H9 (cell line): Measurements from ENCODE around the gene YAE1. TPM values are rescaled to one million over a fixed set of nuclear protein-coding genes. Genes with fewer than 3 reads are reported as not detected.

Experiments
- DNase-seq: peaks from one replicate; pipeline ENCODE4 v3.0.0-alpha.2; 2017
- H2AFZ ChIP-seq: one replicate; pipeline ENCODE4 v1.6.1; 2013; ENCODE audit warnings: mild to moderate bottlenecking, low read length, control low read depth, moderate library complexity
- H2AK5ac ChIP-seq: 2 replicates; pipeline ENCODE4 v1.6.1; 2013; ENCODE audit warnings: low read length, control low read depth, mixed read lengths; ENCODE audit not compliant: insufficient read length
- H2BK120ac ChIP-seq: one replicate; pipeline ENCODE4 v1.6.1; 2013; ENCODE audit warnings: low read depth, mild to moderate bottlenecking, low read length, control low read depth, inconsistent platforms; ENCODE audit not compliant: poor library complexity, severe bottlenecking
- H2BK12ac ChIP-seq: 2 replicates; pipeline ENCODE4 v1.6.1; 2013; ENCODE audit warnings: low read length, control low read depth, mixed read lengths, low read depth; ENCODE audit not compliant: insufficient read length
- H2BK15ac ChIP-seq: 2 replicates; pipeline ENCODE4 v1.6.1; 2013; ENCODE audit warnings: low read depth, low read length, control low read depth
- H2BK20ac ChIP-seq: one replicate; pipeline ENCODE4 v1.6.1; 2013; ENCODE audit warnings: low read depth, mild to moderate bottlenecking, low read length, control low read depth, inconsistent platforms; ENCODE audit not compliant: poor library complexity, severe bottlenecking
- H2BK5ac ChIP-seq: 2 replicates; pipeline ENCODE4 v1.6.1; 2013; ENCODE audit warnings: low read length, control low read depth, mixed read lengths; ENCODE audit not compliant: insufficient read length
- H3K14ac ChIP-seq: 2 replicates; pipeline ENCODE4 v1.6.1; 2013; ENCODE audit warnings: low read length, control low read depth; ENCODE audit not compliant: insufficient read depth
- H3K18ac ChIP-seq: 2 replicates; pipeline ENCODE4 v1.6.1; 2013; ENCODE audit warnings: low read depth, mild to moderate bottlenecking, mixed read lengths, low read length, control low read depth; ENCODE audit not compliant: insufficient read length
- H3K23ac ChIP-seq: 2 replicates; pipeline ENCODE4 v1.6.1; 2013; ENCODE audit warnings: low read length, control low read depth, mixed read lengths, low read depth; ENCODE audit not compliant: insufficient read length
- H3K23me2 ChIP-seq: 2 replicates; pipeline ENCODE4 v1.6.1; 2013; ENCODE audit warnings: low read depth, mild to moderate bottlenecking, mixed read lengths, low read length, control low read depth; ENCODE audit not compliant: insufficient read length, poor library complexity, severe bottlenecking
- H3K27ac ChIP-seq: 2 replicates; pipeline ENCODE4 v1.5.1; 2013; ENCODE audit warnings: low read length, control low read depth, mixed read lengths, low read depth; ENCODE audit not compliant: insufficient read length
- H3K27me3 ChIP-seq: 2 replicates; pipeline ENCODE4 v1.6.1; 2013; ENCODE audit warnings: low read length, control low read depth, inconsistent platforms; ENCODE audit not compliant: insufficient read depth
- H3K4ac ChIP-seq: 2 replicates; pipeline ENCODE4 v1.6.1; 2013; ENCODE audit warnings: low read depth, mild to moderate bottlenecking, control low read depth, inconsistent platforms, low read length, moderate library complexity
- H3K4me1 ChIP-seq: 2 replicates; pipeline ENCODE4 v1.6.1; 2013; ENCODE audit warnings: low read length, control low read depth, inconsistent platforms; ENCODE audit not compliant: insufficient read depth
- H3K4me2 ChIP-seq: 2 replicates; pipeline ENCODE4 v1.6.1; 2013; ENCODE audit warnings: low read length, control low read depth, mixed read lengths; ENCODE audit not compliant: insufficient read length, insufficient read depth
- H3K56ac ChIP-seq: 2 replicates; pipeline ENCODE4 v1.6.1; 2013; ENCODE audit warnings: low read depth, mild to moderate bottlenecking, mixed read lengths, low read length, control low read depth; ENCODE audit not compliant: insufficient read length
- H3K79me1 ChIP-seq: 2 replicates; pipeline ENCODE4 v1.6.1; 2013; ENCODE audit warnings: low read depth, mild to moderate bottlenecking, moderate library complexity, low read length, control low read depth, inconsistent platforms; ENCODE audit not compliant: insufficient read depth, poor library complexity, severe bottlenecking
- H3K79me2 ChIP-seq: 2 replicates; pipeline ENCODE4 v1.6.1; 2013; ENCODE audit warnings: low read length, control low read depth, inconsistent platforms; ENCODE audit not compliant: insufficient read depth
- H3K9ac ChIP-seq: 2 replicates; pipeline ENCODE4 v1.6.1; 2013; ENCODE audit warnings: low read length, control low read depth, mixed read lengths; ENCODE audit not compliant: insufficient read length; ENCODE audit errors: extremely low read depth
- H3K9me3 ChIP-seq: one replicate; pipeline ENCODE4 v1.6.1; 2013; ENCODE audit warnings: low read depth, low read length, inconsistent platforms; ENCODE audit not compliant: control insufficient read depth
- H3T11ph ChIP-seq: one replicate; pipeline ENCODE4 v1.6.1; 2013; ENCODE audit warnings: mild to moderate bottlenecking, low read length, control low read depth, inconsistent platforms
- H4K20me1 ChIP-seq: one replicate; pipeline ENCODE4 v1.6.1; 2013; ENCODE audit not compliant: control insufficient read depth, insufficient read length, insufficient read depth
- H4K5ac ChIP-seq: 2 replicates; pipeline ENCODE4 v1.6.1; 2013; ENCODE audit warnings: low read depth, mild to moderate bottlenecking, mixed read lengths, low read length, control low read depth; ENCODE audit not compliant: insufficient read length
- H4K8ac ChIP-seq: replicated peaks from 2 replicates; pipeline ENCODE4 v1.6.1; 2013; ENCODE audit warnings: low read length, control low read depth, mixed read lengths, low read depth; ENCODE audit not compliant: insufficient read length
- H4K91ac ChIP-seq: 2 replicates; pipeline ENCODE4 v1.6.1; 2013; ENCODE audit warnings: low read depth, mild to moderate bottlenecking, moderate library complexity, mixed read lengths, low read length, control low read depth; ENCODE audit not compliant: insufficient read length
- H3K27ac Mint-ChIP-seq, 3 experiments: 2 replicates in 2 of 3; 3 replicates in 1 of 3; pipeline ENCODE4 v1.8.0; 2020 to 2021; ENCODE audit warnings: mixed read lengths in 3 of 3, mild to moderate bottlenecking in 1 of 3, moderate library complexity in 1 of 3
- H3K27me3 Mint-ChIP-seq: 2 replicates; pipeline ENCODE4 v1.8.0; 2021; ENCODE audit warnings: low read depth, mild to moderate bottlenecking, moderate library complexity, mixed read lengths
- H3K36me3 Mint-ChIP-seq, 3 experiments: 2 replicates in 2 of 3; 3 replicates in 1 of 3; pipeline ENCODE4 v1.8.0; 2020 to 2021; ENCODE audit warnings: low read depth in 3 of 3, mixed read lengths in 3 of 3; ENCODE audit not compliant: insufficient read depth in 1 of 3
- H3K4me1 Mint-ChIP-seq, 2 experiments: 2 replicates each; pipeline ENCODE4 v1.8.0; 2020; ENCODE audit warnings: mixed read lengths in 2 of 2
- H3K4me3 Mint-ChIP-seq, 2 experiments: 2 replicates in 1 of 2; 3 replicates in 1 of 2; pipeline ENCODE4 v1.8.0; 2020 to 2021; ENCODE audit warnings: mild to moderate bottlenecking in 2 of 2, mixed read lengths in 2 of 2, moderate library complexity in 1 of 2
- H3K9me3 Mint-ChIP-seq, 2 experiments: 2 replicates in 1 of 2; 3 replicates in 1 of 2; pipeline ENCODE4 v1.8.0; 2020; ENCODE audit warnings: mild to moderate bottlenecking in 2 of 2, mixed read lengths in 2 of 2, moderate library complexity in 1 of 2
- total RNA-seq: library from RNA; stranded (reverse); gene quantifications from 2 replicates; pipeline ENCODE4 v1.2.1, GENCODE V29; 2021
- TF ChIP-seq, protein P1 (sequence below): fragments of 200-600 bp; sonication (generic); conservative IDR thresholded peaks from 3 replicates; pipeline ENCODE4 v1.8.0; 2021; ENCODE audit warnings: antibody characterized with exemption, mild to moderate bottlenecking

The YAE1 gene
- total RNA-seq, 1 experiment from 2014 or later, result 28.8 TPM

GRCh38 chr7:39528849-39529248 is 37.4 kb upstream of the YAE1 start:
- no peak overlapping the region for H3K27ac ChIP-seq
- no peak overlapping the region for H2BK5ac ChIP-seq
- H3K9me3 Mint-ChIP-seq, result no peaks in the 10 kb centered on the region
- H3K27me3 ChIP-seq, result no peaks in the 10 kb centered on the region
- H3K4me3 Mint-ChIP-seq, result no peak overlapping the region
- no peak overlapping the region for H3T11ph ChIP-seq
- H3K4ac ChIP-seq, result no peak overlapping the region
- no peak overlapping the region for H3K18ac ChIP-seq
- H3K4me2 ChIP-seq, result no peak overlapping the region
- no peak overlapping the region for H2AFZ ChIP-seq
- H3K27ac Mint-ChIP-seq, result no peak overlapping the region
- no peaks in the 10 kb centered on the region for H3K9me3 ChIP-seq
- H3K9ac ChIP-seq, result no peak overlapping the region
- no peak overlapping the region for H4K91ac ChIP-seq
- H3K56ac ChIP-seq, result no peak overlapping the region
- no peaks in the 10 kb centered on the region for H3K79me1 ChIP-seq
- no peak overlapping the region for H2AK5ac ChIP-seq
- H3K4me1 Mint-ChIP-seq, result peaks cover 10 to 22% of the 10 kb centered on the region in 2 experiments
- H3K23ac ChIP-seq, result no peak overlapping the region
- no peaks in the 10 kb centered on the region for H3K23me2 ChIP-seq
- no peaks in the 10 kb centered on the region for H4K20me1 ChIP-seq
- H3K79me2 ChIP-seq, result no peaks in the 10 kb centered on the region
- H4K8ac ChIP-seq, result no peak overlapping the region
- H3K27me3 Mint-ChIP-seq, result no peaks in the 10 kb centered on the region
- no peak overlapping the region for H2BK20ac ChIP-seq
- no peak overlapping the region for H4K5ac ChIP-seq
- no peak overlapping the region for H2BK15ac ChIP-seq
- H2BK12ac ChIP-seq, result no peak overlapping the region
- H3K14ac ChIP-seq, result no peak overlapping the region
- no peaks in the 10 kb centered on the region for H3K36me3 Mint-ChIP-seq
- TF ChIP-seq, protein P1, sequence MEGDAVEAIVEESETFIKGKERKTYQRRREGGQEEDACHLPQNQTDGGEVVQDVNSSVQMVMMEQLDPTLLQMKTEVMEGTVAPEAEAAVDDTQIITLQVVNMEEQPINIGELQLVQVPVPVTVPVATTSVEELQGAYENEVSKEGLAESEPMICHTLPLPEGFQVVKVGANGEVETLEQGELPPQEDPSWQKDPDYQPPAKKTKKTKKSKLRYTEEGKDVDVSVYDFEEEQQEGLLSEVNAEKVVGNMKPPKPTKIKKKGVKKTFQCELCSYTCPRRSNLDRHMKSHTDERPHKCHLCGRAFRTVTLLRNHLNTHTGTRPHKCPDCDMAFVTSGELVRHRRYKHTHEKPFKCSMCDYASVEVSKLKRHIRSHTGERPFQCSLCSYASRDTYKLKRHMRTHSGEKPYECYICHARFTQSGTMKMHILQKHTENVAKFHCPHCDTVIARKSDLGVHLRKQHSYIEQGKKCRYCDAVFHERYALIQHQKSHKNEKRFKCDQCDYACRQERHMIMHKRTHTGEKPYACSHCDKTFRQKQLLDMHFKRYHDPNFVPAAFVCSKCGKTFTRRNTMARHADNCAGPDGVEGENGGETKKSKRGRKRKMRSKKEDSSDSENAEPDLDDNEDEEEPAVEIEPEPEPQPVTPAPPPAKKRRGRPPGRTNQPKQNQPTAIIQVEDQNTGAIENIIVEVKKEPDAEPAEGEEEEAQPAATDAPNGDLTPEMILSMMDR, result no peak
- H3K4me1 ChIP-seq, result peaks cover 3% of the 10 kb centered on the region; the same call in 1 of the 2 replicates
- no peak for DNase-seq
- no peak overlapping the region for H2BK120ac ChIP-seq
